Endothelial cell of umbilical vein (primary cell): ENCODE results near the gene FPGS. TPM values are rescaled to one million over a fixed set of nuclear protein-coding genes. Genes with fewer than 3 reads are reported as not detected.

Experiments
- BruUV-seq: library from RNA; stranded (reverse); fragments of 400-500 nt; replicated peaks from 2 replicates; lab custom pipeline; 2021; lab: Mats Ljungman, UMichigan
- CTCF ChIA-PET: fragments of 300-600, 350-600 bp; sonication (Branson Sonifier 250); formaldehyde crosslinking; loops from one replicate; lab custom pipeline; 2021; ENCODE audit warnings: antibody characterized with exemption, inconsistent platforms; lab: Charles Lee
- POLR2A ChIA-PET: fragments of 300-600, 350-600 bp; sonication (Branson Sonifier 250); formaldehyde crosslinking; loops from one replicate; lab custom pipeline; 2021; ENCODE audit warnings: antibody characterized with exemption, inconsistent platforms; lab: Charles Lee
- DNase-seq: peaks from one replicate; pipeline ENCODE4 v3.0.0-alpha.2; 2011; ENCODE audit warnings: low read depth, low spot score
- FAIRE-seq: peaks from 2 replicates; lab custom pipeline; 2011; peaks lifted over from hg19 to GRCh38; lab: Jason Lieb, UNC
- H2AFZ ChIP-seq: 2 replicates; pipeline ENCODE4 v1.6.0; 2012; ENCODE audit warnings: low read depth, low read length, control low read depth, inconsistent platforms
- H3K27ac ChIP-seq: 2 replicates; pipeline ENCODE4 v1.5.1; 2011; ENCODE audit warnings: low read depth, mild to moderate bottlenecking, control low read depth, low read length, moderate library complexity; ENCODE audit not compliant: insufficient read depth
- H3K27me3 ChIP-seq, 2 experiments: 2 replicates each; pipeline versions ENCODE4 v1.6.0 to v1.6.1; 2011; ENCODE audit warnings: low read length in 2 of 2, mixed read lengths in 1 of 2; ENCODE audit not compliant: control insufficient read depth in 2 of 2, insufficient read depth in 2 of 2
- H3K36me3 ChIP-seq, 2 experiments: 2 replicates in 1 of 2; 3 replicates in 1 of 2; pipeline ENCODE4 v1.5.1; 2011; ENCODE audit warnings: low read length in 2 of 2, mild to moderate bottlenecking in 1 of 2, moderate library complexity in 1 of 2; ENCODE audit not compliant: control insufficient read depth in 2 of 2, insufficient read depth in 2 of 2; ENCODE audit errors: extremely low read depth in 1 of 2
- H3K4me1 ChIP-seq: 3 replicates; pipeline ENCODE4 v1.5.1; 2011; ENCODE audit warnings: mild to moderate bottlenecking, low read length; ENCODE audit not compliant: control insufficient read depth, insufficient read depth; ENCODE audit errors: extremely low read depth
- H3K4me2 ChIP-seq: 2 replicates; pipeline ENCODE4 v1.6.1; 2011; ENCODE audit warnings: low read length, control low read depth, mixed read lengths; ENCODE audit not compliant: insufficient read depth
- H3K4me3 ChIP-seq, 3 experiments: fragments of 200-600 bp in 1 of 3; sonication (generic), shearing (Covaris generic) in 1 of 3; replicated peaks in 1 of 3; 2 replicates each; pipeline ENCODE4 v1.5.1; 2011 to 2016; ENCODE audit warnings: control low read depth in 3 of 3, low read length in 3 of 3, mild to moderate bottlenecking in 2 of 3, inconsistent platforms in 1 of 3, low read depth in 1 of 3, moderate library complexity in 1 of 3; ENCODE audit not compliant: insufficient read depth in 1 of 3
- H3K79me2 ChIP-seq: 2 replicates; pipeline ENCODE4 v1.6.0; 2012; ENCODE audit warnings: low read length, inconsistent platforms; ENCODE audit not compliant: control insufficient read depth, insufficient read depth
- H3K9ac ChIP-seq: replicated peaks from 2 replicates; pipeline ENCODE3; 2011; ENCODE audit warnings: low read length, control low read depth; ENCODE audit not compliant: insufficient read depth; ENCODE audit errors: extremely low read depth
- H3K9me1 ChIP-seq: replicated peaks from 3 replicates; pipeline ENCODE4 v1.6.0; 2011; ENCODE audit warnings: mild to moderate bottlenecking, low read length; ENCODE audit not compliant: control insufficient read depth, insufficient read depth; ENCODE audit errors: extremely low read depth
- H3K9me3 ChIP-seq: replicated peaks from 2 replicates; pipeline ENCODE4 v1.5.1; 2012; ENCODE audit warnings: low read length, inconsistent platforms; ENCODE audit not compliant: control insufficient read depth, insufficient read depth
- H4K20me1 ChIP-seq: replicated peaks from 2 replicates; pipeline ENCODE3; 2011; ENCODE audit warnings: mild to moderate bottlenecking, low read length; ENCODE audit not compliant: control insufficient read depth, insufficient read depth; ENCODE audit errors: extremely low read depth
- EZH2 ChIP-seq: IDR thresholded peaks from 2 replicates; pipeline ENCODE4 v1.6.1; 2012; ENCODE audit warnings: borderline replicate concordance, low read depth, mild to moderate bottlenecking, moderate library complexity, low read length, inconsistent platforms; ENCODE audit not compliant: severe bottlenecking
- FOS ChIP-seq: IDR thresholded peaks from 2 replicates; pipeline ENCODE4 v1.6.1; 2011; ENCODE audit warnings: mild to moderate bottlenecking, low read length, moderate library complexity, borderline replicate concordance; ENCODE audit not compliant: insufficient read depth
- GATA2 ChIP-seq: IDR thresholded peaks from 2 replicates; pipeline ENCODE4 v1.7.0; 2011; ENCODE audit warnings: low read depth, mild to moderate bottlenecking, moderate library complexity, mixed read lengths, low read length; ENCODE audit not compliant: insufficient read length, insufficient read depth
- JUN ChIP-seq: IDR thresholded peaks from 2 replicates; pipeline ENCODE4 v1.6.1; 2011; ENCODE audit warnings: borderline replicate concordance, low read depth; ENCODE audit not compliant: insufficient read length, insufficient read depth
- MYC ChIP-seq: IDR thresholded peaks from one replicate; pipeline ENCODE4 v1.6.1; 2011; ENCODE audit warnings: mild to moderate bottlenecking, low read depth, low read length
- POLR2A ChIP-seq: IDR thresholded peaks from 2 replicates; pipeline ENCODE4 v1.6.1; 2012; ENCODE audit warnings: low read depth, mild to moderate bottlenecking, control low read depth, low read length
- POLR2AphosphoS5 ChIP-seq: IDR thresholded peaks from 2 replicates; pipeline ENCODE4 v1.6.1; 2012; ENCODE audit warnings: low read depth, mild to moderate bottlenecking, control low read depth, low read length, moderate library complexity; ENCODE audit not compliant: insufficient read depth
- dilution Hi-C: fragments of 300-500 bp; cut with MboI; formaldehyde crosslinking; loops from one replicate; pipeline ENCODE4 v1.15.0; 2019; ENCODE audit warnings: low sequenced_read_pairs; ENCODE audit not compliant: extremely low pct_ligation_motif_present
- intact Hi-C: fragments of 100-400 bp; cut with micrococcal nuclease; formaldehyde crosslinking; loops from one replicate; pipeline ENCODE4 v1.10.0; 2022
- polyA plus RNA-seq, 4 experiments: library from polyadenylated mRNA; depleted of rRNA in 3 of 4; stranded (reverse) in 3 of 4; unstranded in 1 of 4; fragments of >200 nt; gene quantifications; 2 replicates each; pipeline versions ENCODE4 v1.2.1 to v1.2.3, GENCODE V29; 2011 to 2012; ENCODE audit warnings: missing spikeins in 1 of 4
- total RNA-seq: library from RNA; stranded (reverse); gene quantifications from 2 replicates; pipeline ENCODE4 v1.2.3, GENCODE V29; 2021
- TF ChIP-seq, protein P1 (sequence below), 2 donors: IDR thresholded peaks; 1 replicate in 1 of 2; 2 replicates in 1 of 2; pipeline ENCODE4 v1.5.1; 2011; ENCODE audit warnings: low read length in 2 of 2, mild to moderate bottlenecking in 2 of 2, moderate library complexity in 2 of 2, control low read depth in 1 of 2, inconsistent platforms in 1 of 2, low read depth in 1 of 2; ENCODE audit not compliant: insufficient read depth in 1 of 2; ENCODE audit errors: extremely low read depth in 1 of 2
- TF ChIP-seq, protein P2 (sequence below): IDR thresholded peaks from 2 replicates; pipeline ENCODE4 v1.6.1; 2011; ENCODE audit not compliant: insufficient read depth, insufficient read length

Gene FPGS
- total and polyA plus RNA-seq, 2 donors (not counting 3 experiments of a cell fraction or from before 2014, with no cell fraction given) = 77.7 to 90.2 TPM

DNA sequence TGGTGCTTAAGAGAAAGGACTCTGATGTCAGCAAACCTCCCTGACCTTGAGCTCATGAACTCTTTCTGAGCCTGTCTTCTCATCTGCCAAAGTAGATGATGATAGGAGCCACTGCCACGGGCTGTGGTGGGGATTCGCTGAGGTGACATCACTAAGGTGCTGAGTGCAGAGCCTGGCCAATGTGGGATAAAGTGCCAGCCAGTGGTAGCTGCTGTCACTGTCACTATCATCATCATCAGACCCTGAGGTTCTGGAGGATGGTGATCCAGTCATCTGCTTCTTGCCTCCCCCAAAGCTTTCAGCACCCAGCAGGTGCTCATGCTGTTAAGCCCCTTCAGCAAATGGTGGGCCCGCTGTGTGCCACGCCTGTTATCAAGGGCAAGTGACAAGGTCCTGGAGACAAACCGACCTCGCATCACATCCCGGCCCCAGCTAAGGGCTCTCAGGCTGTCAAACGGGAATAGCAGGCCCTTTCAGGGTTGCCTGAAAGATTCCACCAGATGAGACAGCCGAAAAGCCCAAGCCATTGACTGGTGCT is 6.4 kb downstream of the FPGS start:
- DNase-seq = no peak
- H3K27me3 ChIP-seq = no peaks in the 10 kb centered on the region
- POLR2A ChIA-PET = interaction anchor here (0.6 to 0.7 kb wide), 2 partner anchors 36 to 38 kb away, joined by 4 to 5 read pairs; no protein-coding TSS in a partner anchor
- H3K36me3 ChIP-seq = peaks cover 8 to 32% of the 10 kb centered on the region in 2 experiments
- CTCF ChIA-PET = interaction anchor here (0.6 to 1.5 kb wide), 5 partner anchors 44 to 874 kb away, joined by 3 to 12 read pairs (median 3); partner anchors contain the start of gene TOR2A
- H2AFZ ChIP-seq = no peak overlapping the region
- no peak for FAIRE-seq
- no peak overlapping the region for H3K9ac ChIP-seq
- H3K4me1 ChIP-seq = peaks cover 5% of the 10 kb centered on the region
- H3K27ac ChIP-seq = no peak overlapping the region
- H4K20me1 ChIP-seq = no peaks in the 10 kb centered on the region
- H3K9me1 ChIP-seq = no peaks in the 10 kb centered on the region
- no peak overlapping the region for H3K4me2 ChIP-seq
- dilution Hi-C loops = no loop called here
- no peak for TF ChIP-seq POLR2AphosphoS5
- TF ChIP-seq, protein P1, sequence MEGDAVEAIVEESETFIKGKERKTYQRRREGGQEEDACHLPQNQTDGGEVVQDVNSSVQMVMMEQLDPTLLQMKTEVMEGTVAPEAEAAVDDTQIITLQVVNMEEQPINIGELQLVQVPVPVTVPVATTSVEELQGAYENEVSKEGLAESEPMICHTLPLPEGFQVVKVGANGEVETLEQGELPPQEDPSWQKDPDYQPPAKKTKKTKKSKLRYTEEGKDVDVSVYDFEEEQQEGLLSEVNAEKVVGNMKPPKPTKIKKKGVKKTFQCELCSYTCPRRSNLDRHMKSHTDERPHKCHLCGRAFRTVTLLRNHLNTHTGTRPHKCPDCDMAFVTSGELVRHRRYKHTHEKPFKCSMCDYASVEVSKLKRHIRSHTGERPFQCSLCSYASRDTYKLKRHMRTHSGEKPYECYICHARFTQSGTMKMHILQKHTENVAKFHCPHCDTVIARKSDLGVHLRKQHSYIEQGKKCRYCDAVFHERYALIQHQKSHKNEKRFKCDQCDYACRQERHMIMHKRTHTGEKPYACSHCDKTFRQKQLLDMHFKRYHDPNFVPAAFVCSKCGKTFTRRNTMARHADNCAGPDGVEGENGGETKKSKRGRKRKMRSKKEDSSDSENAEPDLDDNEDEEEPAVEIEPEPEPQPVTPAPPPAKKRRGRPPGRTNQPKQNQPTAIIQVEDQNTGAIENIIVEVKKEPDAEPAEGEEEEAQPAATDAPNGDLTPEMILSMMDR (IDR thresholded peaks at IDR 0.05; ENCODE audit: extremely low read depth in 1 of 2, insufficient read depth in 1 of 2, low read depth in 1 of 2, low read length in 2 of 2) = no peak
- TF ChIP-seq EZH2 = no peak
- TF ChIP-seq MYC = no peak
- TF ChIP-seq POLR2A = no peak
- TF ChIP-seq, protein P2, sequence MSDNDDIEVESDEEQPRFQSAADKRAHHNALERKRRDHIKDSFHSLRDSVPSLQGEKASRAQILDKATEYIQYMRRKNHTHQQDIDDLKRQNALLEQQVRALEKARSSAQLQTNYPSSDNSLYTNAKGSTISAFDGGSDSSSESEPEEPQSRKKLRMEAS = no peak
- no peak for TF ChIP-seq FOS
- TF ChIP-seq GATA2 = no peak
- TF ChIP-seq JUN = no peak
- peaks cover 13% of the 10 kb centered on the region for H3K79me2 ChIP-seq
- intact Hi-C loops = no loop called here
- no peak overlapping the region for H3K4me3 ChIP-seq
- no TSS peak for BruUV-seq
- no peaks in the 10 kb centered on the region for H3K9me3 ChIP-seq
